NK-92 treated with Interleukin-12 subunit alpha and Interleukin-12 subunit beta, amount 100 ng/mL, for 24 hours (cell line): ENCODE data around the gene SECISBP2L.

Experiments used
- DNase-seq: peaks from one replicate; lab custom pipeline; 2025; lab: John Stamatoyannopoulos, UW

SECISBP2L gene

GRCh38 chr15:49058559-49058958 lies 12.3 kb upstream of the SECISBP2L start:
- DNase-seq = no peak

- DNase-seq = no peak
Measured at GRCh38 chr15:49055630-49056029, 9.4 kb upstream of the SECISBP2L start.

DNA sequence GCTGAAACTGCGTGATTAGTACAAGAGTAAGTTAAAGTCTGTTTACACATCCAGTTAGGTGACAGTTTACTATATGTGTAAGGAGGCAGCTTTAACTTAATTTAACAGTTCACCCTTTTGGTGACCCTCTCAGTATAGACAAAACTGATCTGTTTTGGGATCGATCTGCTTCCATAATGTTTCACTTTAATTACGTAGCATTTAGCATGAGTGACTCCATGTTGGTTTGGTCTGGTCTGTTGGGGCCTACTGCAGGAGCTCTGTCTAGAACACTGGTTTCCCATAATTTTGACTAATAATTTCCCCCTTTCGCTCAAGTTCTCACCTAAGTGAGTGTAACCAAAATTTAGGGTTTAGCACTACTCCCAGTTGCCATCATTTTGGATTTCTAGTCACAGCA lies 6.4 kb upstream of the SECISBP2L start:
- no peak for DNase-seq

DNA sequence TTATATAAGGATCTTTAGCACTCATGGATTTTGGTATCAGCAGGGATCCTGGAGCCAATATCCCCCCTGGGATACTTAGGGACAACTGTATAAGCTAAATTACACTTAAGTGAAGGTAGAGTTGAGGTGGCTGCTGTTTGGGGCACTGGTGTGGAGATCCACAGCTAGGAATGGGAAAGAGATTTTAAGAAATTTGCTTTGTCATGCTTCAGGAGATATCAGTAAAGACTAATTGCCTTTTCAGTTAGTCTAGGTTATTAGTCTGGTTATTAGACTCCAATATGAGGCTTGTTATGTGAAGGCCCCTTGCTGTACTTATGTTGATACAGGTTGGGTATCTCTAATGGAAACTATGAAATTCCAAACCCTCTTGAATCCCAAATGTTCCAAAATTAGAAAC lies 1.2 kb upstream of the SECISBP2L start:
- DNase-seq = no peak

DNA sequence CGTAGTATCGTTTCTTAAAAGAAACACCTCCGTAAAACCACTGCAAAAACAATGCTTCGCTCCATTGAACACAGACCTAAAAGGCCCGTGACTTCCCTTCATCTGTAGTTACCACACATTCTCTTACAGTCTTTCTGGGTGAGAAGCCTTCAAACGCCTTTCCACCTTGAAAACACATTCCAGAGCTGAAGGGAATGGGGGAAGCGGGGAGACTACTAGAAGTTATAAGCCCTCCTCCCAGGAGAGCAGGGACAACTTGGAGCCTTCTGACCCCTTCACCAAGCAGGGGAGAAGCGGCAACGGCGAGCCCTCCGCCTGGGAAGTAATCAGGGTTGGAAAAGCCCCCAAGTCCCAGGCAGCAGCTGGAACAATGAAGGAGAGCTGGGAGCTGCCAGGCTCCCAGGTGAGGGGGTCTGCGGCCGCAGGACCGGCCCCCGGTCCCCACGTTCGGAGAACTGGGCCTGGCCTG lies 461 bp downstream of the SECISBP2L start:
- no peak for DNase-seq

DNA sequence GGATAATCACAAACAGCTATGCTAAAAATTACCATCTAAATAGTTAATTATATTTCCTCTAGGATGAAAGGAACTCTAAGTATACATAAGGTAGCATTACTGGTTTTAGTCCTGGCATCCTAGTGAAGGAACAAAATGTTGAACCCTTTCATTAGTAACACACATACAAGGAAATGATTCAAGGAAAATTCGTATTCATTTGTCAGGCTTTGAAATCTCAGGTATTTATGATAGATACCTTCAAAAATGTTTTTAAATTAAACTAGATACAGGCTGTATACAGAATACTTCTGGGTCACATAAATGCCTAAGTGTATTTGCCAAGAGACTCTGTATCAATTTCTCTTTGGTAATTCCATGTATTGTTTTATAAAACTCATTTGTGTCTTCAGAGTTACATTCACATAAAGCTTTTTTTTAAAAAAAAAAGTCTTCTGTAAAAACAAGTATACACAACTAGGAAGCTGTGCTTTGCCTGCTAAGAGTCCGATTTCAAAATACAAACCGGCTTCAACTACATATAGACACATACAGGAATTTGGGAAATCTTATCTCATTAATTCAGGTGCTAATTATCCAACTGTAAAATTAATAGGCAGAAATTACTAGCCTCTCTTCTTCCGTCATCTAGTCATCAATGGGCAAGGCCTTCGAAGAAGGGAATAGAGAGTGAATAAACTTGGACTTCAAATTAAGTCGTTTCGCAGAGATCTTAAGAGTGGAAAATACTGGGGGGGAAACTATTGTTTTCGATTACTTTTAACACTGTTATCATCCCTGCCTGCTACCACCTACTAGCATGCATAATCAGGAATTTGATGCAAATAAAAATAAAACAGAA lies 1.3 kb downstream of the SECISBP2L start:
- DNase-seq = no peak

DNA sequence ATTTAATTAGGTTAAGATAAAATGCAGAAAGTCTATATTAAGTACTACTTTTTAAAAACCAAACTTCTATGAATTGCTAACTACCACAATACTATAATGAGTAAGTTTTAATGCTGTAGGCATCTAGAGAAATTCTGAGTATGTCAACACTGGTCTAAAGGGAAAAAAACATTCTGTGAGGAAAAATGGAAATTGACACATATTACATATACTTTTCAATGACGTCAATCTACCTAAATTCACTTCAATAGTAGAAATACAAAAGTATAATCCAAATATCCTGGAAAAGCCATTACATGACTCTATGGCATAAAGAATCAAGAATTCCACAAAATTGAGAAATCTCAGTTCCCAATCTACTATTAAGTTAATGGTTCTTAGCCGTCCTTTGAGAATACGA lies 2.2 kb downstream of the SECISBP2L start:
- DNase-seq = no peak

DNA sequence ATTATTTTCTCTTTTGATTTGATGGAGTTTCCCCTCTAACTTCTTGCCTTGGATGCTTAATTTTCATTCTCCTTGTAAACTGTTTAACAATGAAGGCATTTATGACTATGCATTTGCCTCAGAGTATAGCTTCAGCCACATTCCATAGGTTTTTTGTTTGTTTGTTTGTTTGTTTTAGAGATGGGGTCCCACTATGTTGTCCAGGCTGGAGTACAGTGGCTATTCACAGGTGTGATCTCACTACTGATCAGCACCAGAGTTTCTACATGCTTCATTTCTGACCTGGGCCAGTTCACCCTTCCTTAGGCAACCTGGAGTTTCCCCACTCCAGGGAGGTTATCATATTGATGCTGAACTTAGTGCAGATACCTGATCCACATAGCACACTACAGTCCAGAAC lies 4.1 kb downstream of the SECISBP2L start:
- no peak for DNase-seq

DNA sequence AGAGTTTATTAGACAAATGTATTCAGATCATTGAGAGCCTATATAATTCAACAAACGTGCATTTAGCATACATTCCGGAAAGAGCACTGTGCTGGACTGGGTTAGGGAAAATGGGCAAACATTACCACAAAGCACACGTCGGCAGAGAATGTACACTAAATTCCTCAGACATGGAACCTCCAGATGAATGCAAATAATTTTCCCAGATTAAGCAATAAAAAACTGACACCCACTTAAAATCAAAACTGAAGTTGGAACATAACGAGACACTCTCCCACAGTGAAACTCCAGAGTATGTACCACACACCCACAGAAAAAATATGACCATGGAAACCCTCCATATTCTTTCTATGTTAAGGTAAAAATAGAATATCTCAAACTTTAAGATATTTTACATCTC lies 4.8 kb downstream of the SECISBP2L start:
- no peak for DNase-seq

- no peak for DNase-seq
Measured at GRCh38 chr15:49040151-49040550, 6.1 kb downstream of the SECISBP2L start.

DNA sequence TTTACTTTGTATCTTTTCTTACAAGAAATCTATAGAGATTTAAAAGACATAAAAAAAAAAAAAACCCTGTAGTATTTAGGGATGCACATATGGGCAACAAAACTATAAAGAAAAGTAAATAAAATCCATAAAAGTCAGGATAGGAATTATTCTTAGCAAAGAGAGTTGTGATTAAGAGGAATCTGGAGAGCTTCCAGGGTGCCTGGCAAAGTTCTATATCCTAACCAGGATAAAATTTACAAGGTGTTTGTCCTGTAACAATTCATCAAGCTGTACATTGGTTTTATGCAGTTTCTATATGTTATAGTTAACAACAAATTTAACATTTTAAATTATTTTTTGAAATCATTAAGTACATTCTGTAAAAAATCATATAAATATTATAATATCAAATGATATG lies 7.9 kb downstream of the SECISBP2L start:
- no peak for DNase-seq

DNA sequence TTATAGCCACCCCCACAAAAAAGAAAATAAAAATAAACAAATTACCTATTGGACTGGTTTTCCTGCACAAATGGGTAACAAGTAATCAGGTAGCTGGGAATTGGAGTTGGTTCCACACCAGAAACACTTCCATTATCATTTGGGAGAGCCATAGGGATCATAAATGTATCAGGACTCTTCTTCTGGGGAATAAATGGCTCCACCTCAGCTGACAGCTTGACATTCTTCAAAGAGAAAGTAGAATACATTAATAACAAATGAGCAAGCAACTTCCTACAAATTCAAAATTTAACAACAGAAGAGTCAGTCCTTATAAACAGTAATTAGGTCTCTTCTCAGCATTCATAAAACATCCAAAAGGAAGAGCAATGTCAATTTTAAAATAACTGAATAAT lies 8.7 kb downstream of the SECISBP2L start:
- no peak for DNase-seq

- no peak for DNase-seq
Measured at GRCh38 chr15:49036650-49037545, 9.3 kb downstream of the SECISBP2L start.

DNA sequence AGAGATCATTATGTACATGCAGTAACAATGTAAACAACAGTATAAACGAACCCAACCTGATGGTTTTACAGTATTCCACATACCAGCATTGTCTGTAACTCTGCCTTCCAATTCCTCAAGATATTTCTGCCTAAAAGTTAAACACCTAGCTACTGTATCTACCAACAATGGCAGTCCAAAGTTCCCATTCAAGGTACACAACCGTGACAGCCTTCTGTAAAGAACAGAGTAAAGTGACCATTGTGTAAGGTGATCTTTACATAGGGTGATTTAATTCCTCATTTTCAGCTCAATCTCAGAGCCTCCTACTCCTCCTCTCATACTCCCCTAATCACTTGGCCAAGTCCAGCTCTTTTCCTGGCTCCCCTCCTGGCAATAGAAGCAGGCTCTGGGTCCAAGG lies 10.4 kb downstream of the SECISBP2L start:
- no peak for DNase-seq

DNA sequence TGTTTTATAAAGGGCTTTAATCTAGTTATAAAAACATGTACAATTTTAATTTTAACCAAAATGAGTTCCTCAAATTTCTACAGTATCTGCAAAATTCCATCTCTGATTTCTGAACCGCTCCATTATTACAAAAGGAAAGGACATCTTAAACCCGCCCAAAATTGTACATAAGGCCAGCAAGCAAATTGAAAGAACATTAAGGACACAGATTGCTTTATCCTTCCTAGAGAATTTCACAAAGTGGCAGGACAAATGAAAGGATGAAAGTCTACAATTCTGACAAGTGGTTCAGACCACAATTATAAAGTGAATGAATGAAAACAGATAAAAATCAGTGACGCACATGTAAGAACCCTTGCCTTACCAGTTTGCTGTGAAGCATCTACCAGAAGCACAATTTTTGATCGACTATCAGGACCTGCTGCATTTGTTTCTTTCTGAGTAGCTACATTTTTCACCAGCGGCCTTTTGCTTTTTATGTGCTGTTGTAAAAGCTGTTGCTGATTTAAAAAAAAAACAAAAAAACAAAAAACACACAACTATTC lies 13.6 kb downstream of the SECISBP2L start:
- no peak for DNase-seq

DNA sequence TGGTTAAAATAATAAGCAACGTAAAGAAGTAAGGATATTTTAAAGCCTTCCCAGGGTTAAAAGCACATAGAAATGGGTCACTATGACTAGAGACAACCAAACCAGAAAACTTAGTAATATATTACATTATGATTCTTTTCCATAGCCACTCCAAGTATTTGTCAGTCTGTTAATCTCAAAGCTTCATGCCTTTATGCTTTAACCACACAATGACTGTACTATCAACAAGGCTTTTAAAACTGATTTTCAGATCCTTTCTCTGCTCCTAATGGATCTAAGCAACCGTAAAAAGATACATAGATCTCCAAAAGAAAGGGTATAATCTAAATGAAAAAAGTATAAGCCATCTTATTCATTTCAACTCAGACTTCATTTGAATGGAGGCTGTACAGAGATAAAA lies 14.4 kb downstream of the SECISBP2L start:
- DNase-seq = no peak

- no peak for DNase-seq
Measured at GRCh38 chr15:49026700-49027099, 19.5 kb downstream of the SECISBP2L start.

GRCh38 chr15:49024840-49025239 lies 21.4 kb downstream of the SECISBP2L start:
- DNase-seq = no peak

DNA sequence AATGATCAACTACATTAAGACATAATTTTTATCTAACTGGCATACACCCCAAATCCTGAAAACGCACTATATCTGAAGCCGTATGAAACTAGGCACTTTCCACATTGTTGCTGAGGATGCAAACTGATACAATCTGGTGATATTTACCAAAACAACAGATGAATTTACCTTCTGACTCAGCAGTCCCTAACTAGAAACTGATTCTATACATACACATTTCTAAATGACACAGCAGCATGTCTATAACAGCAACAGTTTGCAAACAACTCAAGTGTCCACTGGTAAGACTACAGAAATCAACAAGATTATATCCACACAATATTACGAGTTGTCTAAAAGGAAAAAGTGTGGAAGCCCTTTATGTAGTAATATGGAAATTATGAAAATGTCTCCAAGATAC lies 22.9 kb downstream of the SECISBP2L start:
- DNase-seq = no peak

DNA sequence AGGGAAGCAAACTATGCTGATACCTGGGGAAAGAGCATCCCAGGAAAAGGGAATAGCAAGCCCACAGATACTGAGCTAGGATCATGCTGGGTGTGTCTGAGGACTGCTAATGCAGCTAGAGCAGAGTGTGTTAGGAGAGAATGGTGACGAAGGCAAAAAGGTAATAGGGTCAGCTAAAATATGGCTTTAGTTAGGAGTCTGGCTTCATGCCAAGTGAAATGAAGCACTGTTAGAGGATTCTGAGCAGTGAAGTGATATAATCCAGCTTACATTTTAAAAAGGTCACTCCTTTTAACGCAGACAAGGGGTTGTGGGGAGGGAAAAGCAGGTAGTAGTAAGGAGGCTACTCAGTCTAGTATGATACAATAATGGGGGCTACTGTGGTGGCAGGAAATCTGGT lies 30.4 kb downstream of the SECISBP2L start:
- DNase-seq = no peak

DNA sequence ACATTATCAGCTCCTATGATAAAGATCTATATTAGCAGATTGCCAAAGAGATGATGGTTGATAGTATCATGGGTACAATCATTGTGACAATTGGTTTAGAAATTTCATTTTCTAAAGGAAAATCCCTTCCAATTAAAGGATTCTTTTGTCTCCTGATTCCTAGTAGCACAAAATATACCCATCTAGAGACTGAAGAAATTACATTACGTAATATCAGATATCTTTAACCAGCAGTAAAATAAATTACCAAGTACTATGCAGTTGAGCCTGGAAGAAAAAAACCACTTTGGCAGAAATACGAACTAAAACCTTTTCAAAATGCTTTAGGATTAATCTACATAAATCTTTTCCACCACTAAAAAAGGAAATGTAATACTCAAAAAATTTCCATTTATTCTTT lies 46.9 kb downstream of the SECISBP2L start:
- DNase-seq = no peak

DNA sequence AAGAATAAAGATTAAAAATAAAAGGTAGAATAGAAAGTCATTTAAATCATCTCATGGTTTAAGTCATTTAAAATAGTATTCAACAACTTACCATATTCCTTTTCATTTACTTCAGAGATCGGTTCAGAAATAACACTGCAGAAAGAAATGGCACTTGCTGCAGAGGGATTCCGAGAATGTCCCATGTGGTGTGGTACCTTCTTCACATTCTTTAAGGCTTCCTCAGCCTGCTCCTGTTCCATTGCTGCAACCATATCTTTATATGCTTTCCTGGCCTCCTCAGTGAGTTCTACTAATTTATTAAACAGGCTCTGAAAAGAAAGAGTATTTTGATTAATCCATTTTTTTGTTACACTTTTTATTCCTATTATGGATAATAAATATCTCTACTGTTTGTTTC lies 50.0 kb downstream of the SECISBP2L start:
- no peak for DNase-seq

GRCh38 chr15:48993380-48993779 lies 52.9 kb downstream of the SECISBP2L start:
- DNase-seq = no peak
